Lower leg skin (tissue), 3 donors: ENCODE results near the gene ATP9A.

ENCODE experiments used
- CTCF ChIP-seq, 3 donors: fragments of 450-650 bp; IDR thresholded peaks; one replicate each; pipeline ENCODE4 v1.5.1; 2016; ENCODE audit warnings: antibody characterized with exemption in 3 of 3, mild to moderate bottlenecking in 3 of 3, moderate library complexity in 2 of 3
- POLR2A ChIP-seq, 2 donors: fragments of 450-650 bp; IDR thresholded peaks; one replicate each; pipeline ENCODE4 v1.6.1; 2016 to 2017; ENCODE audit warnings: antibody characterized with exemption in 2 of 2, mild to moderate bottlenecking in 1 of 2, moderate library complexity in 1 of 2

- TF ChIP-seq CTCF (IDR thresholded peaks at IDR 0.05) (no peak), POLR2A (IDR thresholded peaks at IDR 0.05) (no peak)
Measured at GRCh38 chr20:51715163-51715855, 52.9 kb downstream of the ATP9A start.
